HuH-7.5 (cell line): ENCODE data around the gene CCDC77.

Source experiments
- DNase-seq: peaks from one replicate; pipeline ENCODE4 v3.0.0; 2011; ENCODE audit warnings: low spot score

CCDC77 gene

GRCh38 chr12:480831-481816 lies 79.7 kb downstream of the CCDC77 start:
- peak; percentile 65 for DNase-seq

- DNase-seq, result no peak
Observed at GRCh38 chr12:482061-482460, 80.6 kb downstream of the CCDC77 start.

GRCh38 chr12:484096-484495 lies 82.7 kb downstream of the CCDC77 start:
- DNase-seq, result no peak

- no peak for DNase-seq
Observed at GRCh38 chr12:490260-490659, 88.8 kb downstream of the CCDC77 start.
